GM12878 (cell line): ENCODE measurements around the gene CKLF. TPM values are rescaled to one million over a fixed set of nuclear protein-coding genes. Genes with fewer than 3 reads are reported as not detected.

ENCODE experiments used
- ATAC-seq: fragments of 200-7000 bp; cut with Tn5 transposase; 3 replicates; pipeline ENCODE4 v1.9.1; 2020; ENCODE audit warnings: mild to moderate bottlenecking, moderate library complexity
- BruUV-seq: library from RNA; stranded (reverse); fragments of 400-500 nt; replicated peaks from 2 replicates; lab custom pipeline; 2021; lab: Mats Ljungman, UMichigan
- CTCF ChIA-PET: fragments of 300-600 bp; sonication (Branson Sonifier 250); formaldehyde crosslinking; extraction: SDS; loops from one replicate; lab custom pipeline; 2021; ENCODE audit warnings: inconsistent platforms; lab: Yijun Ruan, JAX
- POLR2A ChIA-PET: fragments of 350-600 bp; formaldehyde crosslinking; extraction: SDS; loops from one replicate; lab custom pipeline; 2021; ENCODE audit warnings: inconsistent platforms; lab: Charles Lee
- RAD21 ChIA-PET: fragments of 300-600 bp; sonication (Branson Sonifier 250); formaldehyde crosslinking; loops from one replicate; lab custom pipeline; 2023; ENCODE audit warnings: antibody characterized with exemption; ENCODE audit not compliant: unreplicated experiment; lab: Charles Lee
- SMC1A ChIA-PET: fragments of 300-600 bp; sonication (Branson Sonifier 250); formaldehyde crosslinking; loops from one replicate; lab custom pipeline; 2023; ENCODE audit not compliant: unreplicated experiment, uncharacterized antibody; lab: Charles Lee
- DNase-seq: peaks from one replicate; pipeline ENCODE4 v3.0.0-alpha.2; 2011; ENCODE audit warnings: low read depth, low spot score
- FAIRE-seq: peaks from 3 replicates; lab custom pipeline; 2011; peaks lifted over from hg19 to GRCh38; lab: Jason Lieb, UNC
- H2AFZ ChIP-seq: 2 replicates; pipeline ENCODE4 v1.6.0; 2011; ENCODE audit warnings: low read depth, low read length, control low read depth; ENCODE audit not compliant: control insufficient read depth
- H3K27ac ChIP-seq: 2 replicates; pipeline ENCODE4 v1.5.1; 2011; ENCODE audit warnings: control low read depth; ENCODE audit not compliant: control insufficient read depth, insufficient read depth
- H3K27me3 ChIP-seq, 2 experiments: replicated peaks in 1 of 2; 2 replicates each; pipeline versions ENCODE4 v1.6.0 to v1.6.1; 2011; ENCODE audit warnings: low read length in 1 of 2; ENCODE audit not compliant: control insufficient read depth in 2 of 2, insufficient read depth in 2 of 2
- H3K36me3 ChIP-seq, 2 experiments: 2 replicates each; pipeline ENCODE4 v1.5.1; 2011; ENCODE audit warnings: low read length in 1 of 2; ENCODE audit not compliant: control insufficient read depth in 2 of 2, insufficient read depth in 2 of 2
- H3K4me1 ChIP-seq: 2 replicates; pipeline ENCODE4 v1.6.1; 2011; ENCODE audit warnings: mild to moderate bottlenecking, low read length, moderate library complexity, mixed read lengths; ENCODE audit not compliant: control insufficient read depth, insufficient read depth
- H3K4me2 ChIP-seq: 2 replicates; pipeline ENCODE4 v1.6.0; 2011; ENCODE audit warnings: control low read depth; ENCODE audit not compliant: control insufficient read depth, insufficient read depth
- H3K4me3 ChIP-seq: fragments of 200-600 bp; sonication (generic); 2 replicates; pipeline ENCODE4 v1.5.1; 2016
- H3K79me2 ChIP-seq: 2 replicates; pipeline ENCODE4 v1.6.0; 2011; ENCODE audit warnings: low read length; ENCODE audit not compliant: control insufficient read depth, insufficient read depth
- H3K9ac ChIP-seq: 2 replicates; pipeline ENCODE4 v1.8.0; 2011; ENCODE audit warnings: low read length, control low read depth, mixed read lengths; ENCODE audit not compliant: control insufficient read depth, insufficient read depth
- H3K9me3 ChIP-seq: replicated peaks from 3 replicates; pipeline ENCODE4 v1.5.1; 2011; ENCODE audit warnings: mild to moderate bottlenecking, low read length; ENCODE audit not compliant: control insufficient read depth, insufficient read depth
- H4K20me1 ChIP-seq: 2 replicates; pipeline ENCODE4 v1.6.0; 2011; ENCODE audit not compliant: control insufficient read depth, insufficient read depth
- ASH2L ChIP-seq: fragments of 300-600, 200-600 bp; sonication (generic); IDR thresholded peaks from 2 replicates; pipeline ENCODE4 v1.6.1; 2017; ENCODE audit warnings: low read depth, mild to moderate bottlenecking, borderline replicate concordance
- BMI1 ChIP-seq: fragments of 450-650 bp; IDR thresholded peaks from 2 replicates; pipeline ENCODE4 v1.6.1; 2016; ENCODE audit warnings: mild to moderate bottlenecking, moderate library complexity, borderline replicate concordance
- CREM ChIP-seq: IDR thresholded peaks from 2 replicates; pipeline ENCODE4 v1.6.1; 2014; ENCODE audit warnings: antibody characterized with exemption, low read depth
- FOS ChIP-seq: IDR thresholded peaks from 3 replicates; pipeline ENCODE4 v1.6.1; 2011; ENCODE audit warnings: borderline replicate concordance; ENCODE audit not compliant: insufficient read length; ENCODE audit errors: extremely low read depth
- HDAC2 ChIP-seq: fragments of 200-600 bp; sonication (generic); IDR thresholded peaks from 2 replicates; pipeline ENCODE4 v1.6.1; 2017
- HDGF ChIP-seq: fragments of 450-650 bp; IDR thresholded peaks from 2 replicates; pipeline ENCODE4 v1.6.1; 2016; ENCODE audit warnings: antibody characterized with exemption
- JUND ChIP-seq: IDR thresholded peaks from 2 replicates; pipeline ENCODE4 v1.6.1; 2012; ENCODE audit warnings: low read depth, mild to moderate bottlenecking, low read length, improper control_type of control experiment, moderate library complexity
- MTA3 ChIP-seq: IDR thresholded peaks from 2 replicates; pipeline ENCODE4 v1.6.1; 2012; ENCODE audit warnings: low read length, inconsistent platforms, borderline replicate concordance
- NFIC ChIP-seq: IDR thresholded peaks from 2 replicates; pipeline ENCODE4 v1.6.1; 2012; ENCODE audit warnings: low read depth, mild to moderate bottlenecking, inconsistent platforms, low read length, moderate library complexity
- NR2C2 ChIP-seq: IDR thresholded peaks from 2 replicates; pipeline ENCODE4 v1.6.1; 2011; ENCODE audit warnings: borderline replicate concordance, low read depth; ENCODE audit not compliant: control insufficient read depth, insufficient read length
- ZNF592 ChIP-seq: fragments of 450-650 bp; IDR thresholded peaks from 2 replicates; pipeline ENCODE4 v1.6.1; 2017; ENCODE audit warnings: mild to moderate bottlenecking, moderate library complexity
- WGBS: methylation state at CpG from one replicate; pipeline ENCODE4 v1.1.6; 2016; ENCODE audit warnings: low lambda C conversion rate; ENCODE audit not compliant: insufficient replicate concordance, insufficient coverage; ENCODE audit errors: missing lambda C conversion rate; 5-methylcytosine and 5-hydroxymethylcytosine counted together
- in situ Hi-C: fragments of 300-500 bp; cut with MboI; formaldehyde crosslinking; loops from 9 replicates; pipeline ENCODE4 v1.14.3; 2018; ENCODE audit warnings: mixed read lengths
- intact Hi-C: fragments of 100-400 bp; cut with micrococcal nuclease; formaldehyde crosslinking; loops from one replicate; pipeline ENCODE4 v1.14.2; 2022; ENCODE audit not compliant: unreplicated experiment
- polyA plus RNA-seq, 11 experiments: library from polyadenylated mRNA; depleted of rRNA in 4 of 11; unstranded in 6 of 11; stranded (reverse) in 5 of 11; fragments of >200 nt; fragmentation: Nextera tagmentation in 4 of 11; fragmentation: Illumina TruSeq in 1 of 11; extraction: Ambion mirVana in 4 of 11; extraction: Trizol in 1 of 11; gene quantifications; 1 replicate in 1 of 11; 2 replicates in 10 of 11; pipeline versions ENCODE4 v1.2.1 to v1.2.3, GENCODE V29; 2011 to 2016; ENCODE audit warnings: inconsistent platforms in 2 of 11, missing spikeins in 2 of 11, low read depth in 1 of 11
- total RNA-seq, 4 experiments: library from RNA; depleted of rRNA in 3 of 4; stranded (reverse); fragments of >200 nt in 3 of 4; fragmentation: Illumina TruSeq in 1 of 4; extraction: Trizol in 1 of 4; gene quantifications; 2 replicates each; pipeline versions ENCODE4 v1.2.1 to v1.2.3, GENCODE V29; 2013 to 2021

Gene CKLF
- total and polyA plus RNA-seq, 10 of the 15 experiments (the other 5 are each of a cell fraction or from before 2014, with no cell fraction given), result 40.8 to 193 (median 109) TPM

- Histone ChIP-seq H4K20me1 (no peaks in the 10 kb centered on the region), H3K9ac (no peak overlapping the region), H3K79me2 (no peaks in the 10 kb centered on the region), H3K9me3 (no peaks in the 10 kb centered on the region), H3K4me3 (no peak overlapping the region), H3K36me3 (peaks cover 0 to 4% of the 10 kb centered on the region in 2 experiments; a peak in 2 of 4 replicates), H2AFZ (no peak overlapping the region), H3K27me3 (peaks cover 0 to under 1% of the 10 kb centered on the region in 2 experiments; a peak in 1 of 4 replicates), H3K4me2 (no peak overlapping the region), H3K27ac (no peak overlapping the region), H3K4me1 (no peaks in the 10 kb centered on the region)
- no TSS peak for BruUV-seq
- ChIA-PET POLR2A (interaction anchor here (1.7 kb wide), 1 partner anchor 18 kb away, joined by 4 read pairs; the partner anchor contains the start of gene CKLF), CTCF (interaction anchor here (0.6 to 2.2 kb wide), 4 partner anchors 20 to 299 kb away, joined by 3 to 11 read pairs (median 4); no protein-coding TSS in a partner anchor), SMC1A (interaction anchor here (0.9 kb wide), 1 partner anchor 16 kb away, joined by 4 read pairs; no protein-coding TSS in a partner anchor), RAD21 (interaction anchor here (0.6 to 1.5 kb wide), 4 partner anchors 11 to 164 kb away, joined by 3 to 4 read pairs (median 4); no protein-coding TSS in a partner anchor)
- in situ Hi-C loops, result no loop called here
- TF ChIP-seq HDGF, result no peak
- TF ChIP-seq CREM, result no peak
- TF ChIP-seq ZNF592, result no peak
- no peak for TF ChIP-seq MTA3
- TF ChIP-seq HDAC2, result no peak
- no peak for TF ChIP-seq FOS
- TF ChIP-seq JUND, result no peak
- TF ChIP-seq NFIC, result no peak
- no peak for TF ChIP-seq BMI1
- TF ChIP-seq ASH2L, result no peak
- no peak for TF ChIP-seq NR2C2
- ATAC-seq (no peak), FAIRE-seq (no peak), DNase-seq (no peak)
- WGBS, result 43% methylated on average over 3 of the region's 3 CpGs
- intact Hi-C loops, result no loop called here
Measured at GRCh38 chr16:66569827-66570405, 17.5 kb downstream of the CKLF start.
